GM12892 (cell line): ENCODE data around the gene OR5A2.
"Not testable (repeated sequence)": the region's sequence is repeated elsewhere in the genome, so short reads cannot be mapped to it uniquely, and the experiment has no call there.

ENCODE experiments used
- DNase-seq: peaks from one replicate; pipeline ENCODE4 v3.0.0; 2011; ENCODE audit not compliant: insufficient read length
- FAIRE-seq: peaks from 2 replicates; lab custom pipeline; 2011; peaks lifted over from hg19 to GRCh38; lab: Jason Lieb, UNC
- POLR2A ChIP-seq: IDR thresholded peaks from 2 replicates; pipeline ENCODE4 v1.6.1; 2011; ENCODE audit warnings: low read depth, low read length, control low read depth
- POLR2AphosphoS5 ChIP-seq: IDR thresholded peaks from 2 replicates; pipeline ENCODE4 v1.6.1; 2011; ENCODE audit warnings: low read depth, low read length, control low read depth
- TAF1 ChIP-seq: IDR thresholded peaks from 2 replicates; pipeline ENCODE4 v1.6.1; 2011; ENCODE audit warnings: low read depth, mild to moderate bottlenecking, control low read depth, low read length, borderline replicate concordance

Gene OR5A2

GRCh38 chr11:59425131-59425530, 1.1 kb downstream of the OR5A2 start:
- no peak for TF ChIP-seq POLR2AphosphoS5
- no peak for TF ChIP-seq TAF1
- TF ChIP-seq POLR2A = no peak
- no peak for DNase-seq
- FAIRE-seq = no peak

GRCh38 chr11:59423835-59424234, 2.4 kb downstream of the OR5A2 start:
- FAIRE-seq = no peak
- no peak for DNase-seq
- no peak for TF ChIP-seq POLR2AphosphoS5
- no peak for TF ChIP-seq POLR2A
- TF ChIP-seq TAF1 = no peak

- FAIRE-seq = no peak
- DNase-seq = no peak
- TF ChIP-seq POLR2AphosphoS5 = no peak
- TF ChIP-seq TAF1 = no peak
- TF ChIP-seq POLR2A = no peak
These were observed 8.1 kb downstream of the OR5A2 start for GRCh38 chr11:59418156-59418555.

GRCh38 chr11:59417023-59417422, 9.2 kb downstream of the OR5A2 start:
- no peak for DNase-seq
- TF ChIP-seq POLR2A = no peak
- TF ChIP-seq TAF1 = no peak
- no peak for TF ChIP-seq POLR2AphosphoS5
- peak; percentile 24 for FAIRE-seq

- TF ChIP-seq POLR2A (no peak), TAF1 (no peak), POLR2AphosphoS5 (no peak)
- FAIRE-seq (no peak), DNase-seq (no peak)
These were observed 9.6 kb downstream of the OR5A2 start for GRCh38 chr11:59416613-59417012.

GRCh38 chr11:59415111-59415510, 11.1 kb downstream of the OR5A2 start:
- FAIRE-seq (no peak), DNase-seq (no peak)
- no peak for TF ChIP-seq TAF1
- no peak for TF ChIP-seq POLR2A
- TF ChIP-seq POLR2AphosphoS5 = no peak

- no peak for TF ChIP-seq TAF1
- no peak for TF ChIP-seq POLR2AphosphoS5
- no peak for TF ChIP-seq POLR2A
- DNase-seq (no peak), FAIRE-seq (no peak)
These were observed 12.6 kb downstream of the OR5A2 start for GRCh38 chr11:59413646-59414045.

- peak; percentile 24 for FAIRE-seq
- no peak for DNase-seq
- no peak for TF ChIP-seq POLR2A
- TF ChIP-seq TAF1 = no peak
- no peak for TF ChIP-seq POLR2AphosphoS5
These were observed 22.7 kb downstream of the OR5A2 start for GRCh38 chr11:59403546-59403945.

- DNase-seq = no peak
- no peak for FAIRE-seq
- no peak for TF ChIP-seq POLR2AphosphoS5
- no peak for TF ChIP-seq TAF1
- no peak for TF ChIP-seq POLR2A
These were observed 25.0 kb downstream of the OR5A2 start for GRCh38 chr11:59401262-59401552.

- no peak for FAIRE-seq
These were observed 25.6 kb downstream of the OR5A2 start for GRCh38 chr11:59400461-59401261.

GRCh38 chr11:59394186-59394585, 32.0 kb downstream of the OR5A2 start:
- TF ChIP-seq TAF1 (no peak), POLR2A (no peak), POLR2AphosphoS5 (no peak)
- no peak for FAIRE-seq
- DNase-seq = no peak

More at GRCh38 chr11:59400461-59401261, 25.6 kb downstream of the OR5A2 start:
- TF ChIP-seq POLR2A = no peak
- no peak for TF ChIP-seq POLR2AphosphoS5
- TF ChIP-seq TAF1 = no peak
- DNase-seq = no peak

- peak; percentile 88 for FAIRE-seq
- DNase-seq = no peak
- TF ChIP-seq TAF1 = no peak
- no peak for TF ChIP-seq POLR2A
- no peak for TF ChIP-seq POLR2AphosphoS5
These were observed 45.8 kb downstream of the OR5A2 start for GRCh38 chr11:59380263-59381059.

- not testable (repeated sequence) for FAIRE-seq, DNase-seq
These were observed 53.9 kb downstream of the OR5A2 start for GRCh38 chr11:59372324-59372723.
